ENCODE results near the gene PSMB5.
"Not testable (repeated sequence)": the region's sequence is repeated elsewhere in the genome, so short reads cannot be mapped to it uniquely, and the experiment has no call there.

PSMB5 gene

GRCh38 chr14:23023795-23024152 is 10.9 kb downstream of the PSMB5 start:
- Histone ChIP-seq H3K4me3 (ENCODE audit: extremely low read depth, insufficient read depth, low read length, poor library complexity, severe bottlenecking) (no peak overlapping the region), H3K4me1 (ENCODE audit: control insufficient read depth, insufficient read depth, low read length, poor library complexity, severe bottlenecking) (peaks cover 17% of the 10 kb centered on the region), H3K9me3 (ENCODE audit: control insufficient read depth, low read length) (no peaks in the 10 kb centered on the region), H3K36me3 (ENCODE audit: control insufficient read depth, insufficient read depth, low read length) (peaks cover 61% of the 10 kb centered on the region), H3K27ac (ENCODE audit: low read depth, low read length, severe bottlenecking) (peak overlapping the region; percentile 10)
- WGBS, 2 experiments (ENCODE audit: insufficient coverage in 2 of 2): 95 to 100% methylated on average over 1 to 2 of the region's 2 CpGs

DNA sequence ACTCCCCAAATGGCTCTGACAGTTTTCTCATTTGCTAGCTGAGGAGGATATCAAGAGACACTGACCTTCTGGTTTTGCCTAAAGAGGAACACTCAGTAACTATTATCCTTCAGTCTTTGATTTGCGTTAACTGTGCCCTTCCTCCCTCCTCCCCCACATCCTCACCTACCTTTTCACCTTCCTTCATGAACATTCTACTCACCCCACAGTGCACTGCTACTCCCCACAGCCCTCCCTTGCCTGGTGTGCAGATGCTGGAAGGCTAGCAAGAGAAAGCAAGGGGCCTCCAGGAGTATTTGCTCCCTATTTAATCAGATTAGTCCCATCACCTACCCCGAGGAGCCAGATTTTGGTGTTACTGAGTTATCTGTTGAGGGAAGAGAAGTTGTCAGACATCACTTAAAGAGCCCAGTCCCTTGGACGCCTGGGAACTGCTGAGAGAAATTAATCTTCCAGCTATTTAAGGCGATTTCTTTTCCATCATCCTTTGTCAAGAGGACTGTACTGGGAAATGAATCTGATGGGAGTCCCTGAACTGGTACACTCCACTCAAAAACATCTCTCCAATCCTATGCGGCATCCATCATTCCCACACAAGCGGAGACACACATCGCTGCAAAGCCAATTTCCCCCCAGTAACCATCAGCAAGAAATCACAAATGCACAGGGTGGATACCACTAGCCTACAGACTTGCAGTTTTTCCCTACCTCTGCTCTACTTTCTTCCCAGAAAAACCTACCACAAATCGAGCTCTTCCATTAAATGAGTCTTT is 11.5 kb downstream of the PSMB5 start:
- H3K27ac ChIP-seq (ENCODE audit: low read depth, low read length, severe bottlenecking): peak overlapping the region; percentile 16
- no peak overlapping the region for H3K4me3 ChIP-seq (ENCODE audit: extremely low read depth, insufficient read depth, low read length, poor library complexity, severe bottlenecking)
- WGBS, 2 experiments (ENCODE audit: insufficient coverage in 2 of 2): 85 to 91% methylated on average over 2 to 6 of the region's 8 CpGs
- peaks cover 17% of the 10 kb centered on the region for H3K4me1 ChIP-seq (ENCODE audit: control insufficient read depth, insufficient read depth, low read length, poor library complexity, severe bottlenecking)
- no peaks in the 10 kb centered on the region for H3K9me3 ChIP-seq (ENCODE audit: control insufficient read depth, low read length)
- peaks cover 56% of the 10 kb centered on the region for H3K36me3 ChIP-seq (ENCODE audit: control insufficient read depth, insufficient read depth, low read length)

DNA sequence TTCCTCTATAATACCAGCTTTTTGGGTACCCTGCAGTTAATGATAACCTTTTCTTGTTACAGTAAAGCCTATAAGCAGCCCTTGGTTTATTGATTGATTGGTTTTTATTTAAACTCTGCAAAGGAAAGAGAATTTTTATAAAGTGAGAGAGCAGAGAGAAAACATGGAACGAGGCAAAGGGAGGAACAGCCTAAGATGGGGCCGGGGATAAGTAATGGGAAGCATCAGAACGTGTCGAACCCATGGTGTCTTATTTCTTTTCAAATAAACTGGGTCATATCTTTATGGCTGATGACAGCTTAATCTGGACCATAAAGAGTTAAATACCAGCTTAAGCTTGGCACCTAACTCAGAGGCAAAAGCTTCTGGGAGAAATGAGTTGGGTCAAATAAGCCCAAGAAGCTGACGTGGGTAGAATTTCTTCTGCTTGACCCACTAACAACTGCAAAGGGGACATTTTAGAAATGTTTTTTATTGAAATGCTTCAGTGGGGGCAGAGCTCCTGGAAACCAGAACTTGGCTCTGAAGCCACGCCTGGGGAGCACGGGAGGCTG is 12.7 kb downstream of the PSMB5 start:
- peaks cover 47% of the 10 kb centered on the region for H3K36me3 ChIP-seq (ENCODE audit: control insufficient read depth, insufficient read depth, low read length)
- peaks cover 17% of the 10 kb centered on the region for H3K4me1 ChIP-seq (ENCODE audit: control insufficient read depth, insufficient read depth, low read length, poor library complexity, severe bottlenecking)
- H3K4me3 ChIP-seq (ENCODE audit: extremely low read depth, insufficient read depth, low read length, poor library complexity, severe bottlenecking): no peak overlapping the region
- peak overlapping the region; percentile 36 for H3K27ac ChIP-seq (ENCODE audit: low read depth, low read length, severe bottlenecking)
- no peaks in the 10 kb centered on the region for H3K9me3 ChIP-seq (ENCODE audit: control insufficient read depth, low read length)
- 94 to 95% methylated on average over 4 to 7 of the region's 7 CpGs for WGBS, 2 experiments (ENCODE audit: insufficient coverage in 2 of 2)

GRCh38 chr14:23021434-23021833 is 13.3 kb downstream of the PSMB5 start:
- Histone ChIP-seq H3K9me3 (ENCODE audit: control insufficient read depth, low read length) (no peaks in the 10 kb centered on the region), H3K4me3 (ENCODE audit: extremely low read depth, insufficient read depth, low read length, poor library complexity, severe bottlenecking) (no peak overlapping the region), H3K36me3 (ENCODE audit: control insufficient read depth, insufficient read depth, low read length) (peaks cover 41% of the 10 kb centered on the region), H3K4me1 (ENCODE audit: control insufficient read depth, insufficient read depth, low read length, poor library complexity, severe bottlenecking) (peaks cover 17% of the 10 kb centered on the region), H3K27ac (ENCODE audit: low read depth, low read length, severe bottlenecking) (peak overlapping the region; percentile 36)
- 80 to 94% methylated on average over 9 of the region's 9 CpGs for WGBS, 2 experiments (ENCODE audit: insufficient coverage in 2 of 2)

GRCh38 chr14:23020143-23021128 is 14.3 kb downstream of the PSMB5 start:
- peaks cover 9% of the 10 kb centered on the region for H3K4me1 ChIP-seq (ENCODE audit: control insufficient read depth, insufficient read depth, low read length, poor library complexity, severe bottlenecking)
- WGBS, 2 experiments (ENCODE audit: insufficient coverage in 2 of 2): 90 to 100% methylated on average over 1 to 2 of the region's 7 CpGs
- H3K36me3 ChIP-seq (ENCODE audit: control insufficient read depth, insufficient read depth, low read length): peaks cover 31% of the 10 kb centered on the region
- H3K9me3 ChIP-seq (ENCODE audit: control insufficient read depth, low read length): no peaks in the 10 kb centered on the region
- no peak overlapping the region for H3K27ac ChIP-seq (ENCODE audit: low read depth, low read length, severe bottlenecking)
- H3K4me3 ChIP-seq (ENCODE audit: extremely low read depth, insufficient read depth, low read length, poor library complexity, severe bottlenecking): no peak overlapping the region

- Histone ChIP-seq H3K36me3 (ENCODE audit: control insufficient read depth, insufficient read depth, low read length) (peaks cover 10% of the 10 kb centered on the region), H3K27ac (ENCODE audit: low read depth, low read length, severe bottlenecking) (no peak overlapping the region), H3K9me3 (ENCODE audit: control insufficient read depth, low read length) (no peaks in the 10 kb centered on the region), H3K4me1 (ENCODE audit: control insufficient read depth, insufficient read depth, low read length, poor library complexity, severe bottlenecking) (no peaks in the 10 kb centered on the region), H3K4me3 (ENCODE audit: extremely low read depth, insufficient read depth, low read length, poor library complexity, severe bottlenecking) (no peak overlapping the region)
These were observed 16.6 kb downstream of the PSMB5 start for GRCh38 chr14:23018107-23018506.

GRCh38 chr14:23017091-23017490 is 17.6 kb downstream of the PSMB5 start:
- 92 to 100% methylated on average over 3 to 4 of the region's 5 CpGs for WGBS, 2 experiments (ENCODE audit: insufficient coverage in 2 of 2)
- no peak overlapping the region for H3K4me3 ChIP-seq (ENCODE audit: extremely low read depth, insufficient read depth, low read length, poor library complexity, severe bottlenecking)
- no peak overlapping the region for H3K27ac ChIP-seq (ENCODE audit: low read depth, low read length, severe bottlenecking)
- peaks cover 9% of the 10 kb centered on the region for H3K36me3 ChIP-seq (ENCODE audit: control insufficient read depth, insufficient read depth, low read length)
- H3K4me1 ChIP-seq (ENCODE audit: control insufficient read depth, insufficient read depth, low read length, poor library complexity, severe bottlenecking): no peaks in the 10 kb centered on the region
- H3K9me3 ChIP-seq (ENCODE audit: control insufficient read depth, low read length): no peaks in the 10 kb centered on the region

GRCh38 chr14:23015618-23016017 is 19.1 kb downstream of the PSMB5 start:
- no peak overlapping the region for H3K27ac ChIP-seq (ENCODE audit: low read depth, low read length, severe bottlenecking)
- H3K9me3 ChIP-seq (ENCODE audit: control insufficient read depth, low read length): no peaks in the 10 kb centered on the region
- peaks cover 2% of the 10 kb centered on the region for H3K36me3 ChIP-seq (ENCODE audit: control insufficient read depth, insufficient read depth, low read length)
- WGBS, 2 experiments (ENCODE audit: insufficient coverage in 2 of 2): 79 to 82% methylated on average over 2 to 4 of the region's 4 CpGs
- no peaks in the 10 kb centered on the region for H3K4me1 ChIP-seq (ENCODE audit: control insufficient read depth, insufficient read depth, low read length, poor library complexity, severe bottlenecking)
- no peak overlapping the region for H3K4me3 ChIP-seq (ENCODE audit: extremely low read depth, insufficient read depth, low read length, poor library complexity, severe bottlenecking)

DNA sequence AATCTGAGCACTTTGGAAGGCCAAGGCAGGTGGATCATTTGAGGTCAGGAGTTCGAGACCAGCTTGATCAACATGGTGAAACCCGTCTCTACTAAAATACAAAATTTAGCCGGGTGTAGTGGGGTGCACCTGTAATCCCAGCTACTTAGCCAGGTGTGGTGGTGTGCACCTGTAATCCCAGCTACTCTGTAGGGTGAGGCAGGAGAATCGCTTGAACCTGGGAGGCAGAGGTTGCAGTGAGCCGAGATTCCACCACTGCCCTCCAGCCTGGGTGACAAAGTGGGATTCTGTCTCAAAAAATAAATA is 21.0 kb downstream of the PSMB5 start:
- H3K27ac ChIP-seq (ENCODE audit: low read depth, low read length, severe bottlenecking); H3K4me1 ChIP-seq (ENCODE audit: control insufficient read depth, insufficient read depth, low read length, poor library complexity, severe bottlenecking); H3K9me3 ChIP-seq (ENCODE audit: control insufficient read depth, low read length); H3K4me3 ChIP-seq (ENCODE audit: extremely low read depth, insufficient read depth, low read length, poor library complexity, severe bottlenecking); H3K36me3 ChIP-seq (ENCODE audit: control insufficient read depth, insufficient read depth, low read length): not testable (repeated sequence)
- WGBS, 2 experiments (ENCODE audit: insufficient coverage in 2 of 2): 100% methylated on average over 1 to 4 of the region's 5 CpGs

- Histone ChIP-seq H3K27ac (ENCODE audit: low read depth, low read length, severe bottlenecking) (no peak overlapping the region), H3K4me1 (ENCODE audit: control insufficient read depth, insufficient read depth, low read length, poor library complexity, severe bottlenecking) (peaks cover 6% of the 10 kb centered on the region), H3K36me3 (ENCODE audit: control insufficient read depth, insufficient read depth, low read length) (no peaks in the 10 kb centered on the region), H3K9me3 (ENCODE audit: control insufficient read depth, low read length) (no peaks in the 10 kb centered on the region), H3K4me3 (ENCODE audit: extremely low read depth, insufficient read depth, low read length, poor library complexity, severe bottlenecking) (no peak overlapping the region)
- 90 to 97% methylated on average over 3 to 5 of the region's 6 CpGs for WGBS, 2 experiments (ENCODE audit: insufficient coverage in 2 of 2)
These were observed 21.5 kb downstream of the PSMB5 start for GRCh38 chr14:23013054-23013748.

Data from mesodermal cell (in vitro differentiated cells).